Upper lobe of left lung (tissue), 6 donors: ENCODE data around the gene PLXNB2. TPM values are rescaled to one million over a fixed set of nuclear protein-coding genes. Genes with fewer than 3 reads are reported as not detected.
A peak's percentile ranks its signal among the peaks of the same experiment; 100 is the strongest.

Source experiments
- ATAC-seq, 2 donors: fragments of 200-7000 bp; cut with Tn5 transposase; one replicate each; pipeline ENCODE4 v1.9.1; 2022; ENCODE audit warnings: mild to moderate bottlenecking in 2 of 2, moderate library complexity in 2 of 2; ENCODE audit not compliant: low FRiP score in 2 of 2
- DNase-seq, 2 donors: peaks; one replicate each; pipeline ENCODE4 v3.0.0-alpha.2; 2019 to 2020
- H3K27ac ChIP-seq, 4 donors: fragments of 200-600 bp; sonication (generic); one replicate each; pipeline ENCODE4 v1.5.1; 2016 to 2019
- H3K27me3 ChIP-seq, 4 donors: fragments of 200-600 bp; sonication (generic); one replicate each; pipeline ENCODE4 v1.5.1; 2017 to 2019
- H3K36me3 ChIP-seq, 4 donors: fragments of 200-600 bp; sonication (generic); one replicate each; pipeline ENCODE4 v1.5.1; 2016 to 2019
- H3K4me1 ChIP-seq, 4 donors: fragments of 200-600 bp; sonication (generic); one replicate each; pipeline ENCODE4 v1.5.1; 2018 to 2019
- H3K4me3 ChIP-seq, 4 donors: fragments of 200-600 bp; sonication (generic); one replicate each; pipeline ENCODE4 v1.5.1; 2017 to 2019; ENCODE audit warnings: mild to moderate bottlenecking in 2 of 4, moderate library complexity in 1 of 4
- H3K9me3 ChIP-seq, 4 donors: fragments of 200-600 bp; sonication (generic); one replicate each; pipeline ENCODE4 v1.5.1; 2018 to 2019
- CTCF ChIP-seq, 6 experiments: fragments of 450-650 bp in 4 of 6; fragments of 200-600 bp in 2 of 6; sonication (generic) in 2 of 6; IDR thresholded peaks; one replicate each; pipeline ENCODE4 v1.5.1; 2016 to 2019; ENCODE audit warnings: antibody characterized with exemption in 6 of 6
- EP300 ChIP-seq, 4 donors: sonication (generic); formaldehyde crosslinking; IDR thresholded peaks; one replicate each; pipeline ENCODE4 v1.5.1; 2017; ENCODE audit warnings: antibody characterized with exemption in 4 of 4, control low read depth in 2 of 4
- POLR2A ChIP-seq, 4 donors: fragments of 450-650 bp; IDR thresholded peaks; one replicate each; pipeline ENCODE4 v1.5.1; 2016 to 2017; ENCODE audit warnings: antibody characterized with exemption in 4 of 4, mild to moderate bottlenecking in 2 of 4
- POLR2AphosphoS5 ChIP-seq, 2 donors: sonication (generic); formaldehyde crosslinking; IDR thresholded peaks; one replicate each; pipeline ENCODE4 v1.5.1; 2017; ENCODE audit warnings: antibody characterized with exemption in 2 of 2
- WGBS, 2 donors: methylation state at CpG; one replicate each; pipeline ENCODE4 v1.1.5; 2017 to 2018; 5-methylcytosine and 5-hydroxymethylcytosine counted together
- total RNA-seq, 6 donors: library from RNA; depleted of rRNA in 4 of 6; stranded (reverse); fragments of >200 nt in 4 of 6; gene quantifications; one replicate each; pipeline versions ENCODE4 v1.1.0 to v1.2.1, GENCODE V29; 2016 to 2021
- donor health status: DM: no; HTN: no; CAD: no; lungs with moderate emphysema.
- donor health status: DM: no; HTN: yes; CAD: no; lungs with severe emphysema.

The PLXNB2 gene
- total RNA-seq, 6 donors from 2014 or later = 218 to 407 (median 313) TPM

GRCh38 chr22:50226875-50227165 lies 80.6 kb downstream of the PLXNB2 start:
- 88 to 97% methylated on average over 18 of the region's 18 CpGs for WGBS, 2 donors
- no peak for TF ChIP-seq CTCF (IDR thresholded peaks at IDR 0.05)
- H3K27me3 ChIP-seq = no peaks in the 10 kb centered on the region
- no peak overlapping the region for H3K27ac ChIP-seq
- H3K4me1 ChIP-seq = no peaks in the 10 kb centered on the region
- no peaks in the 10 kb centered on the region for H3K9me3 ChIP-seq
- DNase-seq (peak in 1 of 2 donors; percentile 59), ATAC-seq (no peak)
- H3K36me3 ChIP-seq = peaks cover 17 to 83% (median 57%) of the 10 kb centered on the region in 4 donors
- H3K4me3 ChIP-seq = no peak overlapping the region

- Histone ChIP-seq H3K27ac (no peak overlapping the region), H3K4me1 (no peaks in the 10 kb centered on the region), H3K9me3 (no peaks in the 10 kb centered on the region), H3K36me3 (peaks cover 18 to 88% (median 61%) of the 10 kb centered on the region in 4 donors), H3K4me3 (no peak overlapping the region), H3K27me3 (no peaks in the 10 kb centered on the region)
- WGBS, 2 donors = 89 to 91% methylated on average over 29 to 31 of the region's 31 CpGs
- peak; percentile 15 to 65 for DNase-seq
- no peak for ATAC-seq
- TF ChIP-seq POLR2AphosphoS5 (IDR thresholded peaks at IDR 0.05) = no peak
- TF ChIP-seq CTCF (IDR thresholded peaks at IDR 0.05) = no peak
- no peak for TF ChIP-seq POLR2A (IDR thresholded peaks at IDR 0.05)
- TF ChIP-seq EP300 (IDR thresholded peaks at IDR 0.05) = no peak
Observed at GRCh38 chr22:50226063-50226874, 81.2 kb downstream of the PLXNB2 start.

GRCh38 chr22:50225200-50225969 lies 82.1 kb downstream of the PLXNB2 start:
- no peak overlapping the region for H3K27ac ChIP-seq
- no peak overlapping the region for H3K4me3 ChIP-seq
- 85 to 88% methylated on average over 17 to 24 of the region's 24 CpGs for WGBS, 2 donors
- no peaks in the 10 kb centered on the region for H3K9me3 ChIP-seq
- H3K4me1 ChIP-seq = no peaks in the 10 kb centered on the region
- peaks cover 24 to 97% (median 69%) of the 10 kb centered on the region in 4 donors for H3K36me3 ChIP-seq
- H3K27me3 ChIP-seq = no peaks in the 10 kb centered on the region
- TF ChIP-seq EP300 (IDR thresholded peaks at IDR 0.05) (no peak), POLR2AphosphoS5 (IDR thresholded peaks at IDR 0.05) (no peak), POLR2A (IDR thresholded peaks at IDR 0.05) (no peak), CTCF (IDR thresholded peaks at IDR 0.05) (no peak)
- ATAC-seq = no peak
- peak; percentile 15 to 46 for DNase-seq

Other genes with a start within 250 kb of the PLXNB2 start
- not detected for gene TTLL8, start 249.3 kb downstream of the PLXNB2 start, total RNA-seq
- 1 to 10 TPM in 4 of 6 donors, under 1 TPM in 2; 0.78 to 3.1 (median 1.2) TPM for gene MLC1, start 222.2 kb downstream of the PLXNB2 start, total RNA-seq
- gene MOV10L1, start 217.6 kb downstream of the PLXNB2 start, total RNA-seq = 1 to 10 TPM in 3 of 6 donors, under 1 TPM in 2, not detected in 1; 0.47 to 3.1 (median 1.8) TPM
- gene PANX2, start 136.9 kb downstream of the PLXNB2 start, total RNA-seq = 10 to 100 TPM in 3 of 6 donors, 1 to 10 TPM in 3; 1.9 to 16.8 (median 7.1) TPM
- gene TRABD, start 121.7 kb downstream of the PLXNB2 start, total RNA-seq = 10 to 100 TPM; 32.9 to 88.0 (median 56.3) TPM
- gene SELENOO, start 106.6 kb downstream of the PLXNB2 start, total RNA-seq = 100 to 1,000 TPM in 1 of 6 donors, 10 to 100 TPM in 5; 23.1 to 102 (median 28.9) TPM
- 100 to 1,000 TPM in 2 of 6 donors, 10 to 100 TPM in 4; 43.2 to 216 (median 52.4) TPM for gene TUBGCP6, start 62.6 kb downstream of the PLXNB2 start, total RNA-seq
- gene HDAC10, start 56.4 kb downstream of the PLXNB2 start, total RNA-seq = 100 to 1,000 TPM in 1 of 6 donors, 10 to 100 TPM in 5; 33.0 to 202 (median 53.1) TPM
- gene MAPK12, start 46.0 kb downstream of the PLXNB2 start, total RNA-seq = 10 to 100 TPM in 3 of 6 donors, 1 to 10 TPM in 3; 3.1 to 19.2 (median 10.1) TPM
- gene MAPK11, start 37.3 kb downstream of the PLXNB2 start, total RNA-seq = 10 to 100 TPM in 1 of 6 donors, 1 to 10 TPM in 5; 3.1 to 27.3 (median 8.6) TPM
- 10 to 100 TPM in 5 of 6 donors, 1 to 10 TPM in 1; 9.5 to 24.1 (median 12.7) TPM for gene DENND6B, start 19.4 kb upstream of the PLXNB2 start, total RNA-seq
- gene PPP6R2, start 35.7 kb upstream of the PLXNB2 start, total RNA-seq = 100 to 1,000 TPM in 2 of 6 donors, 10 to 100 TPM in 4; 53.0 to 264 (median 63.8) TPM
- 100 to 1,000 TPM in 1 of 6 donors, 10 to 100 TPM in 5; 44.6 to 117 (median 75.7) TPM for gene SBF1, start 167.4 kb upstream of the PLXNB2 start, total RNA-seq
- 1 to 10 TPM in 4 of 6 donors, under 1 TPM in 2; 0.30 to 3.1 (median 1.6) TPM for gene ADM2, start 173.9 kb upstream of the PLXNB2 start, total RNA-seq
- gene MIOX, start 179.2 kb upstream of the PLXNB2 start, total RNA-seq = not detected
- 10 to 100 TPM; 36.0 to 87.4 (median 77.4) TPM for gene LMF2, start 200.1 kb upstream of the PLXNB2 start, total RNA-seq
- gene NCAPH2, start 200.6 kb upstream of the PLXNB2 start, total RNA-seq = 100 to 1,000 TPM in 1 of 6 donors, 10 to 100 TPM in 5; 55.4 to 104 (median 62.2) TPM
- 10 to 100 TPM in 2 of 6 donors, 1 to 10 TPM in 3, not detected in 1; 1.7 to 14.0 (median 9.2) TPM for gene SCO2, start 218.0 kb upstream of the PLXNB2 start, total RNA-seq
- gene TYMP, start 222.4 kb upstream of the PLXNB2 start, total RNA-seq = 100 to 1,000 TPM; 162 to 346 (median 248) TPM
- 1 to 10 TPM in 2 of 6 donors, under 1 TPM in 2, not detected in 2; 0.39 to 1.5 (median 0.81) TPM for gene KLHDC7B, start 238.3 kb upstream of the PLXNB2 start, total RNA-seq